ENCODE measurements around the gene RPF1. TPM values are rescaled to one million over a fixed set of nuclear protein-coding genes. Genes with fewer than 3 reads are reported as not detected.
"Not testable (repeated sequence)": the region's sequence is repeated elsewhere in the genome, so short reads cannot be mapped to it uniquely, and the experiment has no call there.

The RPF1 gene
- total RNA-seq, 4 donors from 2014 or later, result 29.9 to 51.7 (median 42.7) TPM

- WGBS, 2 donors, result 37 to 40% methylated on average over 4 of the region's 4 CpGs
- H3K4me3 ChIP-seq (replicated peaks in 1 of 3), result no peak overlapping the region
- no peaks in the 10 kb centered on the region for H3K36me3 ChIP-seq
- H3K27ac ChIP-seq, result no peak overlapping the region
- TF ChIP-seq CTCF (IDR thresholded peaks at IDR 0.05), result no peak
- TF ChIP-seq POLR2A (IDR thresholded peaks at IDR 0.05), result no peak
- intact Hi-C loops (cut with DNase I), result loop anchor here (5.0 to 10.0 kb wide), 4 partner anchors 170 to 510 kb away; no protein-coding TSS in a partner anchor
- H3K9me3 ChIP-seq, result no peaks in the 10 kb centered on the region
- DNase-seq, result no peak
- no peaks in the 10 kb centered on the region for H3K4me1 ChIP-seq
- no peaks in the 10 kb centered on the region for H3K27me3 ChIP-seq
Observed at GRCh38 chr1:84434801-84435549, 44.1 kb upstream of the RPF1 start.

- intact Hi-C loops (cut with DNase I), result loop anchor here (5.0 to 10.0 kb wide), 4 partner anchors 172 to 512 kb away; no protein-coding TSS in a partner anchor
- 63 to 69% methylated on average over 5 of the region's 5 CpGs for WGBS, 2 donors
Observed at GRCh38 chr1:84436876-84437655, 42.0 kb upstream of the RPF1 start.

GRCh38 chr1:84442256-84442655, 36.8 kb upstream of the RPF1 start:
- peak in 2 of 6 experiments; percentile 18 to 21 for TF ChIP-seq CTCF (IDR thresholded peaks at IDR 0.05)
- TF ChIP-seq POLR2A (IDR thresholded peaks at IDR 0.05), result no peak
- intact Hi-C loops (cut with DNase I), result no loop called here
- 51 to 53% methylated on average over 2 of the region's 2 CpGs for WGBS, 2 donors
- Histone ChIP-seq H3K27ac (no peak overlapping the region), H3K27me3 (no peaks in the 10 kb centered on the region), H3K9me3 (no peaks in the 10 kb centered on the region), H3K4me3 (replicated peaks in 1 of 3) (no peak overlapping the region), H3K4me1 (no peaks in the 10 kb centered on the region), H3K36me3 (no peaks in the 10 kb centered on the region)
- DNase-seq, result no peak

More at GRCh38 chr1:84436876-84437655, 42.0 kb upstream of the RPF1 start:
- no peak overlapping the region for H3K27ac ChIP-seq
- TF ChIP-seq CTCF (IDR thresholded peaks at IDR 0.05), result no peak
- no peak for TF ChIP-seq POLR2A (IDR thresholded peaks at IDR 0.05)
- no peaks in the 10 kb centered on the region for H3K27me3 ChIP-seq
- DNase-seq, result no peak
- no peak overlapping the region for H3K4me3 ChIP-seq (replicated peaks in 1 of 3)
- no peaks in the 10 kb centered on the region for H3K4me1 ChIP-seq
- H3K9me3 ChIP-seq, result no peaks in the 10 kb centered on the region
- no peaks in the 10 kb centered on the region for H3K36me3 ChIP-seq

GRCh38 chr1:84442747-84443646, 36.1 kb upstream of the RPF1 start:
- WGBS, 2 donors, result 91% methylated on average over 4 to 7 of the region's 7 CpGs
- intact Hi-C loops (cut with DNase I), result not testable (repeated sequence)

GRCh38 chr1:84448704-84449103, 30.4 kb upstream of the RPF1 start:
- H3K4me3 ChIP-seq (replicated peaks in 1 of 3); intact Hi-C loops (cut with DNase I); H3K4me1 ChIP-seq; H3K27ac ChIP-seq; H3K9me3 ChIP-seq; H3K27me3 ChIP-seq; H3K36me3 ChIP-seq; DNase-seq: not testable (repeated sequence)
- 92 to 97% methylated on average over 3 of the region's 3 CpGs for WGBS, 2 donors

More at GRCh38 chr1:84442747-84443646, 36.1 kb upstream of the RPF1 start:
- not testable (repeated sequence) for H3K36me3 ChIP-seq; H3K4me3 ChIP-seq (replicated peaks in 1 of 3); H3K27ac ChIP-seq; H3K9me3 ChIP-seq; H3K27me3 ChIP-seq; DNase-seq; H3K4me1 ChIP-seq
